SU-DHL-6 (cell line): Measurements from ENCODE around the gene LDLRAD3.

Experiments used
- H2AFZ ChIP-seq: fragments of 200-600 bp; sonication (generic); 2 replicates; pipeline ENCODE4 v1.6.1; 2014; ENCODE audit warnings: low read depth, mild to moderate bottlenecking, moderate library complexity, mixed read lengths, antibody characterized with exemption, low read length; ENCODE audit not compliant: severe bottlenecking
- H3F3A ChIP-seq: fragments of 200-600 bp; shearing (Covaris generic); 2 replicates; pipeline ENCODE4 v1.6.0; 2016; ENCODE audit warnings: antibody characterized with exemption, mild to moderate bottlenecking; ENCODE audit not compliant: insufficient read depth
- H3K27ac ChIP-seq: fragments of 200-600 bp; sonication (generic); 2 replicates; pipeline ENCODE4 v1.5.1; 2016; ENCODE audit warnings: low read depth, mild to moderate bottlenecking, low read length, moderate library complexity, mixed read lengths
- H3K27me3 ChIP-seq: fragments of 200-600 bp; sonication (generic), shearing (Covaris generic); 2 replicates; pipeline ENCODE4 v1.6.0; 2014; ENCODE audit warnings: mild to moderate bottlenecking, low read length
- H3K36me3 ChIP-seq: fragments of 200-600 bp; sonication (generic); 2 replicates; pipeline ENCODE4 v1.6.1; 2014; ENCODE audit warnings: mild to moderate bottlenecking, low read length, mixed read lengths
- H3K4me2 ChIP-seq: fragments of 300-600, 200-600 bp; shearing (Covaris generic), sonication (generic); 2 replicates; pipeline ENCODE4 v1.6.0; 2014; ENCODE audit warnings: low read length, low read depth, mild to moderate bottlenecking; ENCODE audit not compliant: poor library complexity, severe bottlenecking
- H3K4me3 ChIP-seq: fragments of 200-600 bp; sonication (generic); 2 replicates; pipeline ENCODE4 v1.5.1; 2014; ENCODE audit warnings: antibody characterized with exemption, low read length, mild to moderate bottlenecking, mixed read lengths; ENCODE audit not compliant: insufficient read depth, poor library complexity, severe bottlenecking
- H3K79me2 ChIP-seq: fragments of 200-600 bp; sonication (generic); 2 replicates; pipeline ENCODE4 v1.6.1; 2014; ENCODE audit warnings: mild to moderate bottlenecking, low read length, moderate library complexity; ENCODE audit not compliant: insufficient read depth
- H3K9ac ChIP-seq: fragments of 200-600 bp; sonication (generic); 2 replicates; pipeline ENCODE4 v1.7.0; 2014; ENCODE audit warnings: mild to moderate bottlenecking, low read length
- H3K9me2 ChIP-seq: fragments of 200-600 bp; sonication (generic); replicated peaks from 2 replicates; pipeline ENCODE4 v1.6.1; 2014; ENCODE audit warnings: low read length; ENCODE audit not compliant: insufficient read depth
- H3K9me3 ChIP-seq: fragments of 200-600 bp; sonication (generic); 2 replicates; pipeline ENCODE4 v1.6.1; 2014; ENCODE audit warnings: low read length, mixed read lengths; ENCODE audit not compliant: insufficient read depth
- H4K20me1 ChIP-seq: fragments of 200-600 bp; sonication (generic); 2 replicates; pipeline ENCODE4 v1.6.1; 2014; ENCODE audit warnings: low read depth, mild to moderate bottlenecking, antibody characterized with exemption, low read length, moderate library complexity, mixed read lengths
- CTCF ChIP-seq: fragments of 200-600 bp; sonication (generic); IDR thresholded peaks from one replicate; pipeline ENCODE4 v1.5.1; 2017; ENCODE audit warnings: antibody characterized with exemption, mild to moderate bottlenecking, low read length, moderate library complexity; ENCODE audit not compliant: insufficient read depth, poor library complexity, severe bottlenecking
- EZH2phosphoT487 ChIP-seq: fragments of 200-600 bp; sonication (generic), shearing (Covaris generic); conservative IDR thresholded peaks from 2 replicates; pipeline ENCODE4 v1.6.1; 2018; ENCODE audit warnings: mild to moderate bottlenecking, antibody characterized with exemption, low read length, moderate library complexity, mixed read lengths

LDLRAD3 gene

GRCh38 chr11:35938231-35938630 is 5.6 kb upstream of the LDLRAD3 start:
- H3K79me2 ChIP-seq: no peaks in the 10 kb centered on the region
- H3K9ac ChIP-seq: no peak overlapping the region
- H3F3A ChIP-seq: no peaks in the 10 kb centered on the region
- H3K27ac ChIP-seq: no peak overlapping the region
- no peaks in the 10 kb centered on the region for H3K36me3 ChIP-seq
- no peak overlapping the region for H3K4me3 ChIP-seq
- H3K27me3 ChIP-seq: no peaks in the 10 kb centered on the region
- H3K4me2 ChIP-seq: no peak overlapping the region
- no peaks in the 10 kb centered on the region for H4K20me1 ChIP-seq
- TF ChIP-seq CTCF (no peak), EZH2phosphoT487 (no peak)
- no peaks in the 10 kb centered on the region for H3K9me3 ChIP-seq
- no peaks in the 10 kb centered on the region for H3K9me2 ChIP-seq
- no peak overlapping the region for H2AFZ ChIP-seq

- no peaks in the 10 kb centered on the region for H3K27me3 ChIP-seq
- TF ChIP-seq CTCF: no peak
- TF ChIP-seq EZH2phosphoT487: no peak
- no peaks in the 10 kb centered on the region for H4K20me1 ChIP-seq
- H2AFZ ChIP-seq: no peak overlapping the region
- no peak overlapping the region for H3K9ac ChIP-seq
- H3K4me3 ChIP-seq: no peak overlapping the region
- H3K36me3 ChIP-seq: no peaks in the 10 kb centered on the region
- H3F3A ChIP-seq: no peaks in the 10 kb centered on the region
- no peak overlapping the region for H3K27ac ChIP-seq
- no peaks in the 10 kb centered on the region for H3K9me3 ChIP-seq
- H3K79me2 ChIP-seq: no peaks in the 10 kb centered on the region
- H3K9me2 ChIP-seq: no peaks in the 10 kb centered on the region
- no peak overlapping the region for H3K4me2 ChIP-seq
Measured at GRCh38 chr11:35943309-35943708, 553 bp upstream of the LDLRAD3 start.

- Histone ChIP-seq H2AFZ (no peak overlapping the region), H3K4me3 (no peak overlapping the region), H3K27me3 (no peaks in the 10 kb centered on the region), H3K9me2 (no peaks in the 10 kb centered on the region), H4K20me1 (no peaks in the 10 kb centered on the region), H3K9ac (no peak overlapping the region), H3F3A (no peaks in the 10 kb centered on the region), H3K9me3 (no peaks in the 10 kb centered on the region), H3K4me2 (no peak overlapping the region), H3K79me2 (no peaks in the 10 kb centered on the region), H3K36me3 (no peaks in the 10 kb centered on the region), H3K27ac (no peak overlapping the region)
- no peak for TF ChIP-seq CTCF
- no peak for TF ChIP-seq EZH2phosphoT487
Measured at GRCh38 chr11:35944503-35945136, 758 bp downstream of the LDLRAD3 start.
